ENCODE measurements around the gene NVL. TPM values are rescaled to one million over a fixed set of nuclear protein-coding genes. Genes with fewer than 3 reads are reported as not detected.

NVL gene
- total and polyA plus RNA-seq, 2 of the 4 experiments (the other 2 are of a cell fraction): 16.5 to 18.4 TPM

- no peak overlapping the region for H2BK120ac ChIP-seq (ENCODE audit: low read depth, low read length)
- no peaks in the 10 kb centered on the region for H3K4me1 ChIP-seq (ENCODE audit: control insufficient read depth, insufficient read depth, low read length)
- H3K23ac ChIP-seq (ENCODE audit: low read depth, low read length): no peak overlapping the region
- H2AFZ ChIP-seq (replicated peaks; ENCODE audit: low read length, poor library complexity): no peak overlapping the region
- ATAC-seq (ENCODE audit: low read depth): no peak
- dilution Hi-C loops (cut with HindIII; ENCODE audit: low sequenced_read_pairs, unreplicated experiment): no loop called here
- H3K14ac ChIP-seq (replicated peaks; ENCODE audit: low read depth, low read length): no peak overlapping the region
- intact Hi-C loops (cut with micrococcal nuclease): no loop called here
- H2BK20ac ChIP-seq (ENCODE audit: low read depth, low read length): no peak overlapping the region
- ChIA-PET CTCF (no interaction called here), POLR2A (ENCODE audit: unreplicated experiment) (interaction anchor here (0.5 kb wide), 1 partner anchor 24 kb away, joined by 3 read pairs; no protein-coding TSS in a partner anchor)
- H3K27me3 ChIP-seq (ENCODE audit: control insufficient read depth, insufficient read depth, low read length): no peaks in the 10 kb centered on the region
- no peak overlapping the region for H4K8ac ChIP-seq (ENCODE audit: low read depth in 2 of 2, low read length in 2 of 2)
- H3K79me1 ChIP-seq (ENCODE audit: low read depth in 1 of 2, low read length in 2 of 2): no peaks in the 10 kb centered on the region
- WGBS, 2 experiments (ENCODE audit: extremely low coverage in 2 of 2, insufficient read length in 1 of 2): no CpG with 5 or more reads among the region's 1 CpG
- H2AK5ac ChIP-seq (ENCODE audit: low read depth, low read length): no peak overlapping the region
- H2BK5ac ChIP-seq (ENCODE audit: low read depth, low read length, poor library complexity, severe bottlenecking): no peak overlapping the region
- in situ Hi-C loops (cut with MboI; ENCODE audit: low sequenced_read_pairs): no loop called here
- DNase-seq: no peak
- no peak overlapping the region for H3K4me3 ChIP-seq (ENCODE audit: insufficient read depth, low read depth, low read length)
- no peak overlapping the region for H3K27ac ChIP-seq (ENCODE audit: insufficient read depth, low read length)
- H4K91ac ChIP-seq (ENCODE audit: insufficient read depth, low read depth, low read length): no peak overlapping the region
- peaks cover 27% of the 10 kb centered on the region for H3K36me3 ChIP-seq (ENCODE audit: control insufficient read depth, insufficient read depth, low read length)
- H3K9me1 ChIP-seq (ENCODE audit: insufficient read depth, low read length): no peaks in the 10 kb centered on the region
- no peaks in the 10 kb centered on the region for H3K9me3 ChIP-seq (ENCODE audit: control insufficient read depth, insufficient read depth, low read length)
- H3K18ac ChIP-seq (ENCODE audit: low read depth, low read length): no peak overlapping the region
- no peak overlapping the region for H3K4me2 ChIP-seq (ENCODE audit: low read depth, low read length)
- no peak overlapping the region for H4K5ac ChIP-seq (ENCODE audit: low read depth, low read length)
- no peak overlapping the region for H3K4ac ChIP-seq (ENCODE audit: low read depth, low read length)
- no peak overlapping the region for H3K56ac ChIP-seq (ENCODE audit: extremely low read depth, insufficient read depth, low read length)
- no peak overlapping the region for H2AK9ac ChIP-seq (replicated peaks; ENCODE audit: low read depth, low read length, poor library complexity)
- H2BK15ac ChIP-seq (ENCODE audit: low read depth, low read length): no peak overlapping the region
- no TSS peak for BruUV-seq (replicated peaks)
- no peak overlapping the region for H3K9ac ChIP-seq (ENCODE audit: low read depth, low read length)
- H4K20me1 ChIP-seq (ENCODE audit: insufficient read depth, low read length): no peaks in the 10 kb centered on the region
- TF ChIP-seq NFE2L2 (IDR thresholded peaks at IDR 0.05; ENCODE audit: low read depth, low read length) (no peak), ELK1 (IDR thresholded peaks at IDR 0.05; ENCODE audit: borderline replicate concordance, low read depth, low read length) (no peak)
Observed at GRCh38 chr1:224289396-224289795, 40.6 kb downstream of the NVL start.

All from IMR-90 (cell line).